ENCODE data around the gene EFNA2. TPM values are rescaled to one million over a fixed set of nuclear protein-coding genes. Genes with fewer than 3 reads are reported as not detected.
A peak's percentile ranks its signal among the peaks of the same experiment; 100 is the strongest.

EFNA2 gene
- total RNA-seq, 4 donors from 2014 or later, result not detected

DNA sequence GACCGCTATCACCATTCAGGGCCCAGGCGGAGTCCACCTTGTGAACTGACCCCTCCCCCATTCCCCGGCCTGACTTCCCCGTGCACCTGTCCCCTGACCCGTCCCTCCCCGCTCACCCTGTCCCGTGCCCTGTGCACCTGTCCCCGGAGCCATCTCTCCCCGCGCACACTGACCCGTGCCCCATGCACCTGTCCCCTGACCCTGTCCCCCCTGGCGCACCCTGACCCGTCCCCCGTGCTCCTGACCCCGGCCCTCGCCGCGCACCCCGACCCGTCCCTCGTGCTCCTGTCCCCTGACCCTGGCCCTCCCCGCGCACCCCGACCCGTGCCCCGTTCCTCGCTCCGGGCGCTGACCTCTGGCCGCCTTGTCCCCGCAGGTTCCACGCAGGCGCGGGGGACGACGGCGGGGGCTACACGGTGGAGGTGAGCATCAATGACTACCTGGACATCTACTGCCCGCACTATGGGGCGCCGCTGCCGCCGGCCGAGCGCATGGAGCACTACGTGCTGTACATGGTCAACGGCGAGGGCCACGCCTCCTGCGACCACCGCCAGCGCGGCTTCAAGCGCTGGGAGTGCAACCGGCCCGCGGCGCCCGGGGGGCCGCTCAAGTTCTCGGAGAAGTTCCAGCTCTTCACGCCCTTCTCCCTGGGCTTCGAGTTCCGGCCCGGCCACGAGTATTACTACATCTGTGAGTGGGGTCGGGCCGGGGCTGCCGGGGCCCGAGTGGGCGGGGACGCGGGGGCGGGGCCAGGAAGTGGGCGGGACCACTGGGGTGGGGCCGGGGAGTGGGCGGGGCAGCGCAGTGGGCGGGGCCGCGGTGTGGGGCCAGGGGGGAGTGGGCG is 9.7 kb downstream of the EFNA2 start:
- H3K36me3 ChIP-seq, result no peaks in the 10 kb centered on the region
- no peak for DNase-seq
- peak overlapping the region in 2 of 4 donors; percentile 16 to 40 for H3K4me3 ChIP-seq
- TF ChIP-seq POLR2A (IDR thresholded peaks at IDR 0.05), result no peak
- TF ChIP-seq, protein P1, sequence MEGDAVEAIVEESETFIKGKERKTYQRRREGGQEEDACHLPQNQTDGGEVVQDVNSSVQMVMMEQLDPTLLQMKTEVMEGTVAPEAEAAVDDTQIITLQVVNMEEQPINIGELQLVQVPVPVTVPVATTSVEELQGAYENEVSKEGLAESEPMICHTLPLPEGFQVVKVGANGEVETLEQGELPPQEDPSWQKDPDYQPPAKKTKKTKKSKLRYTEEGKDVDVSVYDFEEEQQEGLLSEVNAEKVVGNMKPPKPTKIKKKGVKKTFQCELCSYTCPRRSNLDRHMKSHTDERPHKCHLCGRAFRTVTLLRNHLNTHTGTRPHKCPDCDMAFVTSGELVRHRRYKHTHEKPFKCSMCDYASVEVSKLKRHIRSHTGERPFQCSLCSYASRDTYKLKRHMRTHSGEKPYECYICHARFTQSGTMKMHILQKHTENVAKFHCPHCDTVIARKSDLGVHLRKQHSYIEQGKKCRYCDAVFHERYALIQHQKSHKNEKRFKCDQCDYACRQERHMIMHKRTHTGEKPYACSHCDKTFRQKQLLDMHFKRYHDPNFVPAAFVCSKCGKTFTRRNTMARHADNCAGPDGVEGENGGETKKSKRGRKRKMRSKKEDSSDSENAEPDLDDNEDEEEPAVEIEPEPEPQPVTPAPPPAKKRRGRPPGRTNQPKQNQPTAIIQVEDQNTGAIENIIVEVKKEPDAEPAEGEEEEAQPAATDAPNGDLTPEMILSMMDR (IDR thresholded peaks at IDR 0.05), result no peak
- H3K4me1 ChIP-seq, result peaks cover 0 to 17% (median 7%) of the 10 kb centered on the region in 3 donors
- 33% methylated on average over 12 of the region's 82 CpGs; no CpG with 5 or more reads in 1 of the 2 donors for WGBS, 2 donors
- intact Hi-C loops (cut with DNase I), result no loop called here
- no peaks in the 10 kb centered on the region for H3K9me3 ChIP-seq
- H3K27ac ChIP-seq, result no peak overlapping the region
- peaks cover 0 to 82% (median 10%) of the 10 kb centered on the region in 4 donors for H3K27me3 ChIP-seq

DNA sequence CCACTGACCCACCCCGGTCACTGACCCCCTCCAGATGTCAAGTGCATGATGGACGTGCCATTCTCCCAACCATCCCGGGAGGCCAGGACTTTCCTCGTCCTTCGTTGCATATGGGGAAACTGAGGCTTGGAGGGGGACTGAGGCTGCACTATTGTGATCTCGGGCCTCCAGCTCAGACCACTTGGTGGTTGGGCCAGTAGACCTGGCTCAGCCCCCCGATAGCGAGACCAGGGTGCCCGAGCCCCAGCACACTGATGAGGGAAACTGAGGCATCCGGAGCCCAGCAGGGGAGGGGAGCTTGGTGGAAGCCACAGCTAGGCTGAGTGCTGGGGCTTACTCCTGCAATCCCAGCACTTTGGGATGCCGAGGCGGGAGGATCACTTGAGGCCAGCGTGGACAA is 10.4 kb downstream of the EFNA2 start:
- no peak for TF ChIP-seq POLR2A (IDR thresholded peaks at IDR 0.05)
- TF ChIP-seq, protein P1 (IDR thresholded peaks at IDR 0.05), result no peak
- H3K4me3 ChIP-seq, result no peak overlapping the region
- H3K27me3 ChIP-seq, result peaks cover 0 to 76% (median 9%) of the 10 kb centered on the region in 4 donors
- no peak for DNase-seq
- H3K36me3 ChIP-seq, result no peaks in the 10 kb centered on the region
- H3K27ac ChIP-seq, result no peak overlapping the region
- intact Hi-C loops (cut with DNase I), result no loop called here
- H3K9me3 ChIP-seq, result no peaks in the 10 kb centered on the region
- peaks cover 0 to 17% (median 7%) of the 10 kb centered on the region in 3 donors for H3K4me1 ChIP-seq
- WGBS, 2 donors, result 81% methylated on average over 9 of the region's 13 CpGs; no CpG with 5 or more reads in 1 of the 2 donors

DNA sequence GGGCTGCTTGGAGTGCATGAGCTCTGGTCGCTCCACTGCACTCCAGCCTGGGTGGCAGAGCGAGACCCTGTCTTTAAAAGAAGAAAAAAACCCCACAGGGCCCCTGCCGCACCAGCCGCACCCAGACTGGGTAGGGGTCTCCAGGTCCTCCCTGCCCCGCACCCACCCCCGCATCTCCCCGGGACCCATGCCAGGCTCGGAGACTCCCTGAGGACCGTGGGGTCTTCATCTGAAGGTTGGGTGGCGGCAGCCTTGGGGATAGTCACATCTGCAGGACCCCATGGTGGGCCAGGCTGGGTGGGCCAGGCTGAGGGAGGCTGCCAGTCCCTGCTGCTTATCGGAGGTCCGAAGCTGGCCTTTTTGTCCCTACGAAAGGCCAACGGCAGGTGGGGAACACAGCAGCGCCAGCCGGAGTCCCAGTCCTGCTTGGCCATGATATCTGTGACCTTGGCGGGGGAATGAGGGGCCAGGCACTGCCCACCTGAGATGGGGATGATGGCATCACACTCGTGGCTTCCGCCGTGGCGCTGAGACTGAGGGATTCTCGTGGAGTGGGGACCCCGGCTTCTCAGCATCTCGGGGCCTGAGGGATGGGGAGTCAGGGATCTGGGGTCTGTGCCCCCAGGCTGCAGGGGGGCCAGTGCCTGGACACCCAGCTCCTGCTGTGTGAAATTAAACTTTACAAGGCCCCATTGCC is 11.1 kb downstream of the EFNA2 start:
- WGBS, 2 donors, result 76 to 82% methylated on average over 6 to 8 of the region's 24 CpGs
- intact Hi-C loops (cut with DNase I), result no loop called here
- H3K36me3 ChIP-seq, result no peaks in the 10 kb centered on the region
- no peaks in the 10 kb centered on the region for H3K9me3 ChIP-seq
- peaks cover 0 to 69% (median 7%) of the 10 kb centered on the region in 4 donors for H3K27me3 ChIP-seq
- peaks cover 0 to 14% (median 7%) of the 10 kb centered on the region in 3 donors for H3K4me1 ChIP-seq
- no peak overlapping the region for H3K27ac ChIP-seq
- no peak for DNase-seq
- no peak for TF ChIP-seq POLR2A (IDR thresholded peaks at IDR 0.05)
- TF ChIP-seq, protein P1 (IDR thresholded peaks at IDR 0.05), result no peak
- H3K4me3 ChIP-seq, result no peak overlapping the region

DNA sequence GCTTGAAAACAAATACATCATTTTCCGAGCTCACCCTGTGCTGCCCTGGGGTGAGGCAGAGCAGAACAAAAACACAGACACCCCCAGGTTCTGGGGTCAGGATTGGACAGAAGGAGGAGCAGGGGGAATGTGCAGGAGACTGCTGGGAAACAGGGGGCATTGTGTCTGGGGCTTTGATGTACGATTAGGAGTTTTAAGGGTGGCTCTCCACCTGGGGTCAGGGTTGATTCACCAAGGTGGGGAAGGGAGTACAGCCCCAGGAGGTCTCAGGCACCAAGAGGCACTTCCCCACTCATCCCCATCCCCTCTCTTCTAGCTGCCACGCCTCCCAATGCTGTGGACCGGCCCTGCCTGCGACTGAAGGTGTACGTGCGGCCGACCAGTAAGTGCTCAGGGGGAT is 12.6 kb downstream of the EFNA2 start:
- Histone ChIP-seq H3K4me1 (peaks cover 0 to 10% (median 7%) of the 10 kb centered on the region in 3 donors), H3K4me3 (no peak overlapping the region), H3K27ac (no peak overlapping the region), H3K36me3 (no peaks in the 10 kb centered on the region), H3K9me3 (no peaks in the 10 kb centered on the region), H3K27me3 (peaks cover 0 to 54% (median 7%) of the 10 kb centered on the region in 4 donors)
- WGBS, 2 donors, result 85 to 86% methylated on average over 1 to 5 of the region's 8 CpGs
- TF ChIP-seq, protein P1 (IDR thresholded peaks at IDR 0.05), result no peak
- no peak for TF ChIP-seq POLR2A (IDR thresholded peaks at IDR 0.05)
- intact Hi-C loops (cut with DNase I), result no loop called here
- DNase-seq, result no peak

DNA sequence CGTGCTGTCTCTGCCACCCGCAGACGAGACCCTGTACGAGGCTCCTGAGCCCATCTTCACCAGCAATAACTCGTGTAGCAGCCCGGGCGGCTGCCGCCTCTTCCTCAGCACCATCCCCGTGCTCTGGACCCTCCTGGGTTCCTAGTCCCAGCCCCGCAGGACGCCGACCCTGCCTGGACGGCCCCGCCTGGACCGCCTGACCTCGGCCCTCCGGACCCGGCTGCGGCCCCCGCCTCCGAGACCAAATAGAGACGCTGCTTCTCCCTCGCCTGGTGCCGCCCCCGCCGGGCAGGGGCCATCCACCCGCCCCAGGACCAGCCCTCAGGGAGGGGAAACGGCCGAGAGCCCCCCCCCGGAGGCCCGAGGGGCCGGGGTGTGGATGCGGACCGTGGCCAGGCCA is 14.1 kb downstream of the EFNA2 start:
- Histone ChIP-seq H3K27me3 (peaks cover 0 to 38% (median 5%) of the 10 kb centered on the region in 4 donors), H3K4me3 (no peak overlapping the region), H3K36me3 (no peaks in the 10 kb centered on the region), H3K27ac (no peak overlapping the region), H3K9me3 (no peaks in the 10 kb centered on the region), H3K4me1 (peaks cover 0 to 10% (median 7%) of the 10 kb centered on the region in 3 donors)
- intact Hi-C loops (cut with DNase I), result no loop called here
- WGBS, 2 donors, result 71 to 72% methylated on average over 3 to 11 of the region's 34 CpGs
- no peak for TF ChIP-seq POLR2A (IDR thresholded peaks at IDR 0.05)
- TF ChIP-seq, protein P1 (IDR thresholded peaks at IDR 0.05), result no peak
- DNase-seq, result no peak

Measured in esophagus squamous epithelium (tissue), 5 donors.